Lung (tissue), 12 donors: ENCODE data around the gene ADAM33. TPM values are rescaled to one million over a fixed set of nuclear protein-coding genes. Genes with fewer than 3 reads are reported as not detected.

Experiments
- ATAC-seq: fragments of 200-7000 bp; cut with Tn5 transposase; one replicate; pipeline ENCODE4 v1.9.1; 2020; ENCODE audit warnings: moderate number of reproducible peaks; ENCODE audit not compliant: insufficient read depth, low FRiP score
- DNase-seq, 3 donors: peaks; one replicate each; pipeline ENCODE4 v3.0.0-alpha.2; 2013 to 2017
- H3K27ac ChIP-seq, 2 donors: one replicate each; pipeline ENCODE4 v1.5.1; 2013; ENCODE audit warnings: mild to moderate bottlenecking in 2 of 2, moderate library complexity in 2 of 2, control low read depth in 1 of 2, inconsistent platforms in 1 of 2, low read depth in 1 of 2, low read length in 1 of 2
- H3K27me3 ChIP-seq, 3 donors: one replicate each; pipeline ENCODE4 v1.5.1; 2013; ENCODE audit warnings: low read length in 2 of 3; ENCODE audit not compliant: control insufficient read depth in 3 of 3, insufficient read depth in 3 of 3
- H3K36me3 ChIP-seq, 4 donors: one replicate each; pipeline ENCODE4 v1.5.1; 2013; ENCODE audit warnings: low read length in 4 of 4, mild to moderate bottlenecking in 1 of 4, moderate library complexity in 1 of 4; ENCODE audit not compliant: control insufficient read depth in 4 of 4, insufficient read depth in 4 of 4
- H3K4me1 ChIP-seq, 5 donors: one replicate each; pipeline ENCODE4 v1.5.1; 2013; ENCODE audit warnings: low read length in 5 of 5, mild to moderate bottlenecking in 2 of 5, moderate library complexity in 1 of 5; ENCODE audit not compliant: control insufficient read depth in 5 of 5, insufficient read depth in 5 of 5
- H3K4me3 ChIP-seq: one replicate; pipeline ENCODE4 v1.5.1; 2013; ENCODE audit warnings: mild to moderate bottlenecking, control low read depth, moderate library complexity
- H3K9ac ChIP-seq, 2 donors: one replicate each; pipeline ENCODE4 v1.5.1; 2013; ENCODE audit warnings: low read length in 2 of 2, control low read depth in 1 of 2; ENCODE audit not compliant: insufficient read depth in 1 of 2
- H3K9me3 ChIP-seq, 4 donors: one replicate each; pipeline ENCODE4 v1.5.1; 2013; ENCODE audit warnings: low read length in 3 of 4, mild to moderate bottlenecking in 1 of 4, moderate library complexity in 1 of 4; ENCODE audit not compliant: control insufficient read depth in 4 of 4, insufficient read depth in 3 of 4
- CTCF ChIP-seq: IDR thresholded peaks from 2 replicates; pipeline ENCODE4 v1.5.1; 2012; ENCODE audit warnings: mild to moderate bottlenecking; ENCODE audit errors: control extremely low read depth, extremely low read depth
- WGBS, 2 donors: extraction: QIAGEN DNeasy Blood & Tissue Kit; methylation state at CpG; one replicate each; pipeline ENCODE4 v1.1.7; 2013; 5-methylcytosine and 5-hydroxymethylcytosine counted together
- polyA plus RNA-seq, 2 donors: library from polyadenylated mRNA; stranded (reverse); fragments of 200-250 nt; gene quantifications; one replicate each; pipeline ENCODE4 v1.2.1, GENCODE V29; 2013
- total RNA-seq, 2 donors: library from RNA; depleted of rRNA in 1 of 2; stranded (reverse); fragments of >200 nt in 1 of 2; gene quantifications; one replicate each; pipeline ENCODE4 v1.2.1, GENCODE V29; 2014 to 2021
- donor health status: control.
- donor health status: control.
- donor health status: Bipolar disorder and iron deficiency.
- donor health status: healthy.
- donor health status: DM: yes; HTN: yes; CAD: no.

ADAM33 gene
- total and polyA plus RNA-seq, 4 donors: 3.2 to 16.4 (median 8.1) TPM

- Histone ChIP-seq H3K9ac (no peak overlapping the region), H3K27me3 (peaks cover 0 to 40% (median 5%) of the 10 kb centered on the region in 3 donors), H3K27ac (no peak overlapping the region), H3K4me3 (no peak overlapping the region), H3K4me1 (peaks cover 0 to 40% (median 11%) of the 10 kb centered on the region in 5 donors), H3K9me3 (peaks cover 0 to 4% (median 0%) of the 10 kb centered on the region in 4 donors), H3K36me3 (no peaks in the 10 kb centered on the region)
- TF ChIP-seq CTCF: no peak
- 49% methylated on average over 13 of the region's 13 CpGs for WGBS, 2 donors
- no peak for DNase-seq
- no peak for ATAC-seq
Observed at GRCh38 chr20:3674995-3675900, 6.6 kb downstream of the ADAM33 start.

GRCh38 chr20:3674447-3674846 lies 7.4 kb downstream of the ADAM33 start:
- peaks cover 0 to 32% (median 10%) of the 10 kb centered on the region in 5 donors for H3K4me1 ChIP-seq
- no peak for TF ChIP-seq CTCF
- no peak overlapping the region for H3K4me3 ChIP-seq
- no peak for DNase-seq
- H3K27ac ChIP-seq: no peak overlapping the region
- WGBS, 2 donors: 70 to 73% methylated on average over 9 to 10 of the region's 10 CpGs
- H3K9me3 ChIP-seq: peaks cover 0 to 4% (median 0%) of the 10 kb centered on the region in 4 donors
- peaks cover 0 to 40% (median 5%) of the 10 kb centered on the region in 3 donors for H3K27me3 ChIP-seq
- no peaks in the 10 kb centered on the region for H3K36me3 ChIP-seq
- ATAC-seq: no peak
- H3K9ac ChIP-seq: no peak overlapping the region

GRCh38 chr20:3673221-3674070 lies 8.4 kb downstream of the ADAM33 start:
- no peak overlapping the region for H3K27ac ChIP-seq
- no peak overlapping the region for H3K4me3 ChIP-seq
- peaks cover 0 to 40% (median 5%) of the 10 kb centered on the region in 3 donors for H3K27me3 ChIP-seq
- H3K36me3 ChIP-seq: no peaks in the 10 kb centered on the region
- no peak overlapping the region for H3K9ac ChIP-seq
- TF ChIP-seq CTCF: no peak
- ATAC-seq (no peak), DNase-seq (no peak)
- WGBS, 2 donors: 43 to 46% methylated on average over 81 to 90 of the region's 90 CpGs
- peaks cover 0 to 22% (median 6%) of the 10 kb centered on the region in 5 donors for H3K4me1 ChIP-seq
- peaks cover 0 to 4% (median 0%) of the 10 kb centered on the region in 4 donors for H3K9me3 ChIP-seq
